Activated CD8-positive, alpha-beta memory T cell treated with anti-CD3 and anti-CD28 coated beads, Interleukin-2, amount 50 U/mL, for 1 hour (primary cell): Measurements from ENCODE around the gene HOXB3.

Experiments used
- DNase-seq: peaks from one replicate; pipeline ENCODE4 v3.0.0-alpha.2; 2020; ENCODE audit errors: extremely low read depth

Gene HOXB3

GRCh38 chr17:48625495-48626244 lies 35.6 kb upstream of the HOXB3 start:
- DNase-seq, result no peak

GRCh38 chr17:48624544-48625494 lies 34.8 kb upstream of the HOXB3 start:
- DNase-seq, result no peak

GRCh38 chr17:48624118-48624517 lies 34.1 kb upstream of the HOXB3 start:
- DNase-seq, result no peak

GRCh38 chr17:48623583-48623982 lies 33.5 kb upstream of the HOXB3 start:
- no peak for DNase-seq

- no peak for DNase-seq
These were observed 32.8 kb upstream of the HOXB3 start for GRCh38 chr17:48622857-48623256.

GRCh38 chr17:48621410-48622392 lies 31.7 kb upstream of the HOXB3 start:
- DNase-seq, result no peak

- no peak for DNase-seq
These were observed 30.6 kb upstream of the HOXB3 start for GRCh38 chr17:48620461-48621139.

GRCh38 chr17:48619826-48620449 lies 29.9 kb upstream of the HOXB3 start:
- DNase-seq, result no peak

GRCh38 chr17:48618256-48618896 lies 28.3 kb upstream of the HOXB3 start:
- peak; percentile 47 for DNase-seq

- no peak for DNase-seq
These were observed 27.6 kb upstream of the HOXB3 start for GRCh38 chr17:48617471-48618255.

GRCh38 chr17:48616717-48617470 lies 26.9 kb upstream of the HOXB3 start:
- no peak for DNase-seq

- no peak for DNase-seq
These were observed 26.1 kb upstream of the HOXB3 start for GRCh38 chr17:48615963-48616716.

GRCh38 chr17:48615047-48615962 lies 25.3 kb upstream of the HOXB3 start, which contains the start of gene HOXB8:
HOXB8 (minus strand) TSS chr17:48615292; CDS start chr17:48614704, 588 bp downstream.
- no peak for DNase-seq

GRCh38 chr17:48613862-48614694 lies 24.0 kb upstream of the HOXB3 start:
- no peak for DNase-seq

GRCh38 chr17:48612854-48613691 lies 23.0 kb upstream of the HOXB3 start:
- DNase-seq, result no peak
